Sigmoid colon (tissue), 7 donors: Measurements from ENCODE around the gene YWHAB. TPM values are rescaled to one million over a fixed set of nuclear protein-coding genes. Genes with fewer than 3 reads are reported as not detected.

Experiments used
- DNase-seq: peaks from one replicate; pipeline ENCODE4 v3.0.0-alpha.2; 2019
- H3K27ac ChIP-seq, 4 donors: fragments of 200-600 bp; sonication (generic); one replicate each; pipeline ENCODE4 v1.5.1; 2016 to 2019; ENCODE audit warnings: mild to moderate bottlenecking in 1 of 4
- H3K27me3 ChIP-seq, 3 donors: fragments of 200-600 bp; sonication (generic); one replicate each; pipeline ENCODE4 v1.5.1; 2019; ENCODE audit warnings: mild to moderate bottlenecking in 1 of 3
- H3K36me3 ChIP-seq, 4 donors: fragments of 200-600 bp; sonication (generic); one replicate each; pipeline ENCODE4 v1.5.1; 2016 to 2019
- H3K4me1 ChIP-seq, 4 donors: fragments of 200-600 bp; sonication (generic); one replicate each; pipeline ENCODE4 v1.5.1; 2017 to 2019
- H3K4me3 ChIP-seq, 4 donors: fragments of 200-600 bp; sonication (generic); one replicate each; pipeline ENCODE4 v1.5.1; 2017 to 2019; ENCODE audit warnings: mild to moderate bottlenecking in 2 of 4, moderate library complexity in 1 of 4
- H3K9me3 ChIP-seq, 4 donors: fragments of 200-600 bp in 3 of 4; sonication (generic) in 3 of 4; one replicate each; pipeline versions ENCODE4 v1.5.1 to v1.6.1; 2013 to 2019
- EP300 ChIP-seq, 4 donors: sonication (generic); formaldehyde crosslinking; IDR thresholded peaks; one replicate each; pipeline ENCODE4 v1.6.1; 2017; ENCODE audit warnings: antibody characterized with exemption in 4 of 4
- POLR2A ChIP-seq, 2 donors: fragments of 450-650 bp; IDR thresholded peaks; one replicate each; pipeline ENCODE4 v1.6.1; 2016; ENCODE audit warnings: antibody characterized with exemption in 2 of 2, mild to moderate bottlenecking in 2 of 2, moderate library complexity in 2 of 2
- POLR2AphosphoS5 ChIP-seq, 4 donors: sonication (generic); formaldehyde crosslinking; IDR thresholded peaks; one replicate each; pipeline ENCODE4 v1.6.1; 2017; ENCODE audit warnings: antibody characterized with exemption in 4 of 4
- WGBS, 2 donors: extraction: QIAGEN DNeasy Blood & Tissue Kit; methylation state at CpG; one replicate each; pipeline ENCODE4 v1.1.7; 2013; 5-methylcytosine and 5-hydroxymethylcytosine counted together
- intact Hi-C: fragments of 100-400 bp; cut with DNase I; formaldehyde crosslinking; loops from one replicate; pipeline ENCODE4 v1.15.1; 2023
- polyA plus RNA-seq, 3 donors: library from polyadenylated mRNA; stranded (reverse); fragments of 200-250 nt; gene quantifications; one replicate each; pipeline ENCODE4 v1.2.3, GENCODE V29; 2013
- total RNA-seq, 4 donors: library from RNA; depleted of rRNA; stranded (reverse); fragments of >200 nt; gene quantifications; one replicate each; pipeline ENCODE4 v1.1.0, GENCODE V29; 2016
- TF ChIP-seq, protein P1 (sequence below), 4 experiments: fragments of 450-650 bp in 3 of 4; fragments of 200-600 bp in 1 of 4; IDR thresholded peaks; one replicate each; pipeline ENCODE4 v1.5.1; 2016 to 2019; ENCODE audit warnings: antibody characterized with exemption in 4 of 4, mild to moderate bottlenecking in 3 of 4, moderate library complexity in 2 of 4
- donor health status: healthy with polysubstance abuse.
- donor health status: Bipolar disorder and iron deficiency.
- donor health status: healthy.

The YWHAB gene
- total and polyA plus RNA-seq, 7 donors = 80.3 to 214 (median 110) TPM

GRCh38 chr20:44887466-44887865 lies 2.0 kb downstream of the YWHAB start:
- peaks cover 0 to 60% (median 49%) of the 10 kb centered on the region in 4 donors for H3K4me1 ChIP-seq
- H3K27me3 ChIP-seq = no peaks in the 10 kb centered on the region
- DNase-seq = no peak
- 48 to 61% methylated on average over 4 of the region's 4 CpGs for WGBS, 2 donors
- H3K4me3 ChIP-seq = peak overlapping the region in 2 of 4 donors; percentile 95 to 98
- intact Hi-C loops = loop anchor here (5.0 to 10.0 kb wide), 3 partner anchors 75 to 573 kb away; partner anchors contain the start of genes FITM2, TOMM34 and TTPAL
- TF ChIP-seq EP300 (IDR thresholded peaks at IDR 0.05) (no peak), POLR2A (IDR thresholded peaks at IDR 0.05) (no peak), POLR2AphosphoS5 (IDR thresholded peaks at IDR 0.05) (no peak)
- TF ChIP-seq, protein P1, sequence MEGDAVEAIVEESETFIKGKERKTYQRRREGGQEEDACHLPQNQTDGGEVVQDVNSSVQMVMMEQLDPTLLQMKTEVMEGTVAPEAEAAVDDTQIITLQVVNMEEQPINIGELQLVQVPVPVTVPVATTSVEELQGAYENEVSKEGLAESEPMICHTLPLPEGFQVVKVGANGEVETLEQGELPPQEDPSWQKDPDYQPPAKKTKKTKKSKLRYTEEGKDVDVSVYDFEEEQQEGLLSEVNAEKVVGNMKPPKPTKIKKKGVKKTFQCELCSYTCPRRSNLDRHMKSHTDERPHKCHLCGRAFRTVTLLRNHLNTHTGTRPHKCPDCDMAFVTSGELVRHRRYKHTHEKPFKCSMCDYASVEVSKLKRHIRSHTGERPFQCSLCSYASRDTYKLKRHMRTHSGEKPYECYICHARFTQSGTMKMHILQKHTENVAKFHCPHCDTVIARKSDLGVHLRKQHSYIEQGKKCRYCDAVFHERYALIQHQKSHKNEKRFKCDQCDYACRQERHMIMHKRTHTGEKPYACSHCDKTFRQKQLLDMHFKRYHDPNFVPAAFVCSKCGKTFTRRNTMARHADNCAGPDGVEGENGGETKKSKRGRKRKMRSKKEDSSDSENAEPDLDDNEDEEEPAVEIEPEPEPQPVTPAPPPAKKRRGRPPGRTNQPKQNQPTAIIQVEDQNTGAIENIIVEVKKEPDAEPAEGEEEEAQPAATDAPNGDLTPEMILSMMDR (IDR thresholded peaks at IDR 0.05) = no peak
- no peak overlapping the region for H3K27ac ChIP-seq
- H3K9me3 ChIP-seq = no peaks in the 10 kb centered on the region
- no peaks in the 10 kb centered on the region for H3K36me3 ChIP-seq

- Histone ChIP-seq H3K4me3 (no peak overlapping the region), H3K27ac (no peak overlapping the region), H3K9me3 (no peaks in the 10 kb centered on the region), H3K36me3 (no peaks in the 10 kb centered on the region), H3K4me1 (peaks cover 0 to 66% (median 49%) of the 10 kb centered on the region in 4 donors), H3K27me3 (no peaks in the 10 kb centered on the region)
- no peak for TF ChIP-seq POLR2AphosphoS5 (IDR thresholded peaks at IDR 0.05)
- TF ChIP-seq, protein P1 (IDR thresholded peaks at IDR 0.05) = peak in 1 of 4 experiments; percentile 5
- TF ChIP-seq EP300 (IDR thresholded peaks at IDR 0.05) = no peak
- TF ChIP-seq POLR2A (IDR thresholded peaks at IDR 0.05) = no peak
- no peak for DNase-seq
- WGBS, 2 donors = 58 to 64% methylated on average over 6 of the region's 6 CpGs
- intact Hi-C loops = loop anchor here (5.0 to 10.0 kb wide), 3 partner anchors 74 to 574 kb away; partner anchors contain the start of genes FITM2, TOMM34 and TTPAL
Observed at GRCh38 chr20:44888226-44889103, 3.0 kb downstream of the YWHAB start.

- TF ChIP-seq POLR2AphosphoS5 (IDR thresholded peaks at IDR 0.05) (no peak), EP300 (IDR thresholded peaks at IDR 0.05) (no peak), POLR2A (IDR thresholded peaks at IDR 0.05) (no peak)
- TF ChIP-seq, protein P1 (IDR thresholded peaks at IDR 0.05) = no peak
- no peak for DNase-seq
- Histone ChIP-seq H3K4me3 (no peak overlapping the region), H3K4me1 (peaks cover 0 to 73% (median 48%) of the 10 kb centered on the region in 4 donors), H3K9me3 (no peaks in the 10 kb centered on the region), H3K27ac (no peak overlapping the region), H3K27me3 (no peaks in the 10 kb centered on the region), H3K36me3 (no peaks in the 10 kb centered on the region)
- WGBS, 2 donors = 23 to 74% methylated on average over 1 of the region's 1 CpG
- intact Hi-C loops = no loop called here
Observed at GRCh38 chr20:44891826-44892225, 6.3 kb downstream of the YWHAB start.

DNA sequence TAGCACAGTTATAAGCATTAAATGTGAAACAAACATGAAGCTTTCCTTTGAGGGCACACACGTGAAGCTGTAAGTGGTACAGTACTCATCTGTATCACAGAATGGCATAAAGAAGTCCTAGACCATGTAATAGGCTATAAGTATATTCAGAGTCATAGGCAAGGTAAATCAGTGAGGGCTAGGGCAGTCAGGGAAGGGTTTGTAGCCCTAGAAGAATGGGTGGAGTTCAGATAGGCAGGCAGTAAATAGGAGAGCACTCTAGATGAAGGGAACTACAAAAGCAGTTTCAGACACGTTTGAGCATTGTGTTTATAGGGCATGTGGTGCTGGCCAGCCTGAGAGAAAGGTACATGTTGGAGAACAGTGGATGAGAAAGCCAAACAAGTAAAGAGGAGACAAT lies 9.5 kb downstream of the YWHAB start:
- peaks cover 0 to 56% (median 30%) of the 10 kb centered on the region in 4 donors for H3K4me1 ChIP-seq
- H3K4me3 ChIP-seq = no peak overlapping the region
- intact Hi-C loops = no loop called here
- no peak overlapping the region for H3K27ac ChIP-seq
- DNase-seq = no peak
- H3K36me3 ChIP-seq = no peaks in the 10 kb centered on the region
- TF ChIP-seq, protein P1 (IDR thresholded peaks at IDR 0.05) = no peak
- TF ChIP-seq EP300 (IDR thresholded peaks at IDR 0.05) (no peak), POLR2AphosphoS5 (IDR thresholded peaks at IDR 0.05) (no peak), POLR2A (IDR thresholded peaks at IDR 0.05) (no peak)
- WGBS, 2 donors = 35 to 62% methylated on average over 2 of the region's 2 CpGs
- no peaks in the 10 kb centered on the region for H3K27me3 ChIP-seq
- no peaks in the 10 kb centered on the region for H3K9me3 ChIP-seq
